Suprapubic skin (tissue), 4 donors: ENCODE data around the gene ATP2A3.

ENCODE experiments used
- EP300 ChIP-seq: sonication (generic); formaldehyde crosslinking; IDR thresholded peaks from one replicate; pipeline ENCODE4 v1.6.1; 2017; ENCODE audit warnings: antibody characterized with exemption
- POLR2A ChIP-seq, 2 donors: fragments of 450-650 bp; IDR thresholded peaks; one replicate each; pipeline ENCODE4 v1.6.1; 2017; ENCODE audit warnings: antibody characterized with exemption in 2 of 2, mild to moderate bottlenecking in 2 of 2, moderate library complexity in 2 of 2
- POLR2AphosphoS5 ChIP-seq, 3 donors: sonication (generic); formaldehyde crosslinking; IDR thresholded peaks; one replicate each; pipeline ENCODE4 v1.6.1; 2017; ENCODE audit warnings: antibody characterized with exemption in 3 of 3
- TF ChIP-seq, protein P1 (sequence below), 2 donors: fragments of 200-600 bp in 1 of 2; fragments of 450-650 bp in 1 of 2; sonication (generic) in 1 of 2; IDR thresholded peaks; one replicate each; pipeline ENCODE4 v1.5.1; 2016 to 2019; ENCODE audit warnings: antibody characterized with exemption in 2 of 2, mild to moderate bottlenecking in 1 of 2, moderate library complexity in 1 of 2

DNA sequence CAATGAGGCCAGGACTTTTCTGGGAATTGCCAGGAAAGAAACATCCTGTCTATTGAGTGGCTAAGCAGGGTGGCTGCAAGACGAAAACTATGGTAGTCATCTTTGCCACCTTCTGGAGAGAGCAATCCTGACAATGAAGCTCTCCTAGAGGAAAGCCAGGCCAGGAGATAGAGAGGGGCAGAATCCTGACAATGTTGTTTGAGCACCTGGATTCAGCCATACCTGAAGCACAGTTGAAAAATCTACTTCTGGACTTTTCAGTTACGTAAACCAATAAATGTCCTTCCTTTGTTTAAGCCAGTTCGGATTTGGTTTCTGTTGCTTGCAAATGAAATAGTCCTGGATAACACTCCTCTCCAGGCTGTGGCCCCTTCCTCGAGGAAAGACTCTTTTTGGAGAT lies 57.4 kb downstream of the ATP2A3 start:
- TF ChIP-seq, protein P1, sequence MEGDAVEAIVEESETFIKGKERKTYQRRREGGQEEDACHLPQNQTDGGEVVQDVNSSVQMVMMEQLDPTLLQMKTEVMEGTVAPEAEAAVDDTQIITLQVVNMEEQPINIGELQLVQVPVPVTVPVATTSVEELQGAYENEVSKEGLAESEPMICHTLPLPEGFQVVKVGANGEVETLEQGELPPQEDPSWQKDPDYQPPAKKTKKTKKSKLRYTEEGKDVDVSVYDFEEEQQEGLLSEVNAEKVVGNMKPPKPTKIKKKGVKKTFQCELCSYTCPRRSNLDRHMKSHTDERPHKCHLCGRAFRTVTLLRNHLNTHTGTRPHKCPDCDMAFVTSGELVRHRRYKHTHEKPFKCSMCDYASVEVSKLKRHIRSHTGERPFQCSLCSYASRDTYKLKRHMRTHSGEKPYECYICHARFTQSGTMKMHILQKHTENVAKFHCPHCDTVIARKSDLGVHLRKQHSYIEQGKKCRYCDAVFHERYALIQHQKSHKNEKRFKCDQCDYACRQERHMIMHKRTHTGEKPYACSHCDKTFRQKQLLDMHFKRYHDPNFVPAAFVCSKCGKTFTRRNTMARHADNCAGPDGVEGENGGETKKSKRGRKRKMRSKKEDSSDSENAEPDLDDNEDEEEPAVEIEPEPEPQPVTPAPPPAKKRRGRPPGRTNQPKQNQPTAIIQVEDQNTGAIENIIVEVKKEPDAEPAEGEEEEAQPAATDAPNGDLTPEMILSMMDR (IDR thresholded peaks at IDR 0.05): no peak
- TF ChIP-seq POLR2A (IDR thresholded peaks at IDR 0.05): no peak
- no peak for TF ChIP-seq POLR2AphosphoS5 (IDR thresholded peaks at IDR 0.05)
- TF ChIP-seq EP300: no peak
